Measurements from ENCODE around the gene MX1. TPM values are rescaled to one million over a fixed set of nuclear protein-coding genes. Genes with fewer than 3 reads are reported as not detected.

Gene MX1
- total RNA-seq, 1 experiment from 2014 or later, result 1.2 TPM

DNA sequence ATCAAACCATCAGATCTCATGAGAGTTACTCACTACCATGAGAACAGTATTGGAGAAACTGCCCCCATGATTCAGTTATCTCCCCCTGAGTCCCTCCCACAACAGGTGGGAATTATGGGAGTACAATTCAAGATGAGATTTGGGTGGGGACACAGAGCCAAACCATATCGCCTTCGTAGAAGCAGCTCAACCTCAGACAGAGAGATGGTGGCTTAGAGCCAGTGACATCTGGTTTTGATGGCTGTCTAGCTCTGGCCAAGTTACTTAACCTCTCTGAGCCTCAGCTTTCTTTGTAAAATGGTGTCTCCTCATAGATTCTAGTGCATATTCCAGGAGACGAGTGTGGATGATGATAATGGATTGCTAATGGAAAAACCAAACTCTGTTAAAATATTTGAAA lies 27.2 kb downstream of the MX1 start:
- POLR2A ChIA-PET (ENCODE audit: low non-redundant PET), result interaction anchor here (0.5 kb wide), 1 partner anchor 1556 kb away, joined by 10 read pairs; no protein-coding TSS in a partner anchor
- Histone ChIP-seq H3K27ac (ENCODE audit: low read depth, low read length, poor library complexity, severe bottlenecking) (no peak overlapping the region), H3K4me3 (ENCODE audit: low read depth, low read length, poor library complexity, severe bottlenecking) (no peak overlapping the region), H3K4me1 (ENCODE audit: insufficient read depth, low read length, poor library complexity, severe bottlenecking) (no peaks in the 10 kb centered on the region), H3K27me3 (replicated peaks; ENCODE audit: insufficient read depth, low read depth, low read length, poor library complexity) (no peaks in the 10 kb centered on the region), H3K9me3 (ENCODE audit: low read depth, low read length, poor library complexity, severe bottlenecking) (no peaks in the 10 kb centered on the region), H3K36me3 (ENCODE audit: insufficient read depth, low read length, poor library complexity, severe bottlenecking) (no peaks in the 10 kb centered on the region)
- DNase-seq (ENCODE audit: low spot score), result no peak
- CTCF ChIA-PET, result no interaction called here
- no TSS peak for BruUV-seq (replicated peaks)
- intact Hi-C loops (cut with micrococcal nuclease; ENCODE audit: unreplicated experiment), result no loop called here
- TF ChIP-seq, protein P1, sequence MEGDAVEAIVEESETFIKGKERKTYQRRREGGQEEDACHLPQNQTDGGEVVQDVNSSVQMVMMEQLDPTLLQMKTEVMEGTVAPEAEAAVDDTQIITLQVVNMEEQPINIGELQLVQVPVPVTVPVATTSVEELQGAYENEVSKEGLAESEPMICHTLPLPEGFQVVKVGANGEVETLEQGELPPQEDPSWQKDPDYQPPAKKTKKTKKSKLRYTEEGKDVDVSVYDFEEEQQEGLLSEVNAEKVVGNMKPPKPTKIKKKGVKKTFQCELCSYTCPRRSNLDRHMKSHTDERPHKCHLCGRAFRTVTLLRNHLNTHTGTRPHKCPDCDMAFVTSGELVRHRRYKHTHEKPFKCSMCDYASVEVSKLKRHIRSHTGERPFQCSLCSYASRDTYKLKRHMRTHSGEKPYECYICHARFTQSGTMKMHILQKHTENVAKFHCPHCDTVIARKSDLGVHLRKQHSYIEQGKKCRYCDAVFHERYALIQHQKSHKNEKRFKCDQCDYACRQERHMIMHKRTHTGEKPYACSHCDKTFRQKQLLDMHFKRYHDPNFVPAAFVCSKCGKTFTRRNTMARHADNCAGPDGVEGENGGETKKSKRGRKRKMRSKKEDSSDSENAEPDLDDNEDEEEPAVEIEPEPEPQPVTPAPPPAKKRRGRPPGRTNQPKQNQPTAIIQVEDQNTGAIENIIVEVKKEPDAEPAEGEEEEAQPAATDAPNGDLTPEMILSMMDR (conservative IDR thresholded peaks at IDR 0.05; ENCODE audit: low read depth, low read length), result no peak
- no peak for TF ChIP-seq EZH2 (IDR thresholded peaks at IDR 0.05; ENCODE audit: borderline replicate concordance, low read depth, low read length, poor library complexity, severe bottlenecking)

DNA sequence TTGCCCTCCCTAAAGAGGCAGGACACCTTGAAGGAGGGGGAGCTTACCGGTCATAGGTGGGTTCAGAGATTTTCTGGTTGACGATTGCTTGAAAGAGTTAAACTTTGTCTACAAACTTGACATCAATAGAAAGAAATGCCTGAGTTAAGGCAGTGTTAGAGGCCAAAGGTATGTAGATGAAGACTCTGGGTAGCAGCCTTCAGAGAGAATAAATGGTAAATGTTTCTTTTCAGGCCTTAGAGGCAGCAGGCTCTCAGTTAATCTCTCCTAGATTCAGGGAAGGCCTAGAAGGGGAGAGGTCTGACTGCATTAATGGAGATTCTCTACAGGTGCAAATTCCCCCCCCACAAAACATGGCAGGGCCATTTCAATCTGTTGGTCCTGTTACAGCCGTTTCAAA lies 27.7 kb downstream of the MX1 start:
- Histone ChIP-seq H3K9me3 (ENCODE audit: low read depth, low read length, poor library complexity, severe bottlenecking) (no peaks in the 10 kb centered on the region), H3K4me1 (ENCODE audit: insufficient read depth, low read length, poor library complexity, severe bottlenecking) (no peaks in the 10 kb centered on the region), H3K4me3 (ENCODE audit: low read depth, low read length, poor library complexity, severe bottlenecking) (no peak overlapping the region), H3K27me3 (replicated peaks; ENCODE audit: insufficient read depth, low read depth, low read length, poor library complexity) (no peaks in the 10 kb centered on the region), H3K27ac (ENCODE audit: low read depth, low read length, poor library complexity, severe bottlenecking) (no peak overlapping the region), H3K36me3 (ENCODE audit: insufficient read depth, low read length, poor library complexity, severe bottlenecking) (no peaks in the 10 kb centered on the region)
- BruUV-seq (replicated peaks), result no TSS peak
- CTCF ChIA-PET, result no interaction called here
- intact Hi-C loops (cut with micrococcal nuclease; ENCODE audit: unreplicated experiment), result no loop called here
- POLR2A ChIA-PET (ENCODE audit: low non-redundant PET), result no interaction called here
- no peak for DNase-seq (ENCODE audit: low spot score)
- TF ChIP-seq, protein P1 (conservative IDR thresholded peaks at IDR 0.05; ENCODE audit: low read depth, low read length), result no peak
- no peak for TF ChIP-seq EZH2 (IDR thresholded peaks at IDR 0.05; ENCODE audit: borderline replicate concordance, low read depth, low read length, poor library complexity, severe bottlenecking)

DNA sequence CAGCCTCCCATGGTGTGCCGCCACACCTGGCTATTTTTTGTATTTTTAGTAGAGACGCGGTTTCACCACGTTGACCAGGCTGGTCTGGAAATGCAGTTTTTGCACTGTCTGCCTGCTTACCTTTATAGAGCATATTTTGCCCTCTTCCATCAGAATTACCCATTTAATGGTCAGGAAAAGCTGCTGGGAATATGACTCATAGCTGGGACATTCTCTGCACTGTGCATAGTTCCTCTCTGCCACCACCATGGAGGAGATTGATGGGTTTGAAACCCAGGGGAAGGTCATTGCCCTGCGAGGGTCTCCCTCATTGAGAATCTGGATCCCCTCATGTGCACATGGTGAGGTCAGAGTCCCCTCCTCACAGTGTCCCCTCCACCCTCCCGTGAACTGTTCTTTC lies 32.1 kb downstream of the MX1 start:
- Histone ChIP-seq H3K9me3 (ENCODE audit: low read depth, low read length, poor library complexity, severe bottlenecking) (no peaks in the 10 kb centered on the region), H3K27me3 (replicated peaks; ENCODE audit: insufficient read depth, low read depth, low read length, poor library complexity) (no peaks in the 10 kb centered on the region), H3K27ac (ENCODE audit: low read depth, low read length, poor library complexity, severe bottlenecking) (no peak overlapping the region), H3K36me3 (ENCODE audit: insufficient read depth, low read length, poor library complexity, severe bottlenecking) (no peaks in the 10 kb centered on the region), H3K4me3 (ENCODE audit: low read depth, low read length, poor library complexity, severe bottlenecking) (no peak overlapping the region), H3K4me1 (ENCODE audit: insufficient read depth, low read length, poor library complexity, severe bottlenecking) (no peaks in the 10 kb centered on the region)
- POLR2A ChIA-PET (ENCODE audit: low non-redundant PET), result no interaction called here
- CTCF ChIA-PET, result no interaction called here
- DNase-seq (ENCODE audit: low spot score), result no peak
- TF ChIP-seq, protein P1 (conservative IDR thresholded peaks at IDR 0.05; ENCODE audit: low read depth, low read length), result no peak
- TF ChIP-seq EZH2 (IDR thresholded peaks at IDR 0.05; ENCODE audit: borderline replicate concordance, low read depth, low read length, poor library complexity, severe bottlenecking), result no peak
- intact Hi-C loops (cut with micrococcal nuclease; ENCODE audit: unreplicated experiment), result no loop called here
- BruUV-seq (replicated peaks), result no TSS peak
